NCI-H2029 (cell line): ENCODE results near the gene VIL1.

Experiments
- DNase-seq: peaks from one replicate; lab custom pipeline; 2025; lab: John Stamatoyannopoulos, UW

Gene VIL1

DNA sequence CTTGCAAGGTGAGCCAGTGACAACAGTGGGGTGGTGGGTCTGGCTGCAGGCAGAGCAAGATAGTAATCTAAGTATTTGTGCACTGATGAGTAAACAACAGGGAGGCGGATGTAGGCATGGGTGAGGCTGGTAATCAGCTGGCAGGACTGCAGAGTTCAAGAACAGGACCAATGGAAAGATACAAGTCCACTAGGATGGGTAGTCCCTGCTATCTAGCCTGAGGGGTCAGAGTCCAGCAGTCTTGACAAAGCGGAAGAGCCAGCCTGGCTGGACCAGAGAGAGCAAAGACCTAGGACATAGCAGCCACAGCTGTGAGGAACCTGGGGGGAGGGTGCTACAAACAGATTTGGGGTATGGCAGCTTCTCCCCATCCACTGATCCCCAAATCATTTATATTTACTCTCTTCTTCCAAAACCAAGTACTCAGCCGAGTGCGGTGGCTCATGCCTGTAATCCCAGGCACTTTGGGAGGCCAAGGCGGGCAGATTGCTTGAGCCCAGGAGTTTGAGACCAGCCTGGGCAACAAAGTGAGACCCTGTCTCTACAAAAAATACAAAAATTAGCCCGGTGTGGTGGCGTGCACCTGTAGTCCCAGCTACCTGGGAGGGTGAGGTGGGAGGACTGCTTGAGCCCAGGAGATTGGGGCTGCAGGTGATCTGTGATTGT lies 25.9 kb downstream of the VIL1 start:
- DNase-seq, result no peak

DNA sequence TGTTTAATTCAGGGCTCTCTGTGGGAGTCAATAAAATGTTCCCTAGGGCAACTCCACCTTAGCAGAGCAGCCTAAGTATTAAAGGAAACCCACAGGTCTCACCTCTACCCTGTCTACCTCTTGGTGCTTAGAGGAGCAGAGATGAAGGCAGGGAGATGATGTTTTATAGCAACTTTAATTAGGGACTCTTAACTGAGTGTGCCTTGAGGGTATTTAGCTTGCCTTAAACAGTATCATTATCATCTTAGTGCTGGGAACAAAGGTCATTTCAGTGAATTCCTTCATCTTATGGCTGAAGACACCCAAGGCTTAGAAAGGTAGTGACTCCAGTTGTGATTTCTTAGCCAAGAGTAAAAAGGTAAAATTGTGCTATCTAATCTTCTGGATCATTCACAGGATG lies 26.7 kb downstream of the VIL1 start:
- DNase-seq, result no peak

DNA sequence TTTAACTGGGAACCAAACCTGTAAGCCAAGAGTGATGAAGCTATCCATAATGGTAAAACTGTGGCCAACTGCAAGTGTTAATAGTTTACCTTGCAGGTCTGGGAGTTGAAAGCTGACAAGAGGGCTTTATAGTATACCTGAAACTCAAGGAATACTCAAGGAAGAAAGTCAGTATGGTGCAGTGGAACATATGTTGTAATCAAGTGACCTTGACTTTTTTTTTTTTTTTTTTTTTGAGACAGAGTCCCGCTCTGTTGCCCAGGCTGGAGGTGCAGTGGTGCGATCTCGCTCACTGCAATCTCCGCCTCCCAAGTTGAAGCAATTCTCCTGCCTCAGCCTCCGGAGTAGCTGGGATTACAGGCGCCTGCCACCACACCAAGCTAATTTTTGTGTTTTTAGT lies 27.6 kb downstream of the VIL1 start:
- DNase-seq, result no peak

DNA sequence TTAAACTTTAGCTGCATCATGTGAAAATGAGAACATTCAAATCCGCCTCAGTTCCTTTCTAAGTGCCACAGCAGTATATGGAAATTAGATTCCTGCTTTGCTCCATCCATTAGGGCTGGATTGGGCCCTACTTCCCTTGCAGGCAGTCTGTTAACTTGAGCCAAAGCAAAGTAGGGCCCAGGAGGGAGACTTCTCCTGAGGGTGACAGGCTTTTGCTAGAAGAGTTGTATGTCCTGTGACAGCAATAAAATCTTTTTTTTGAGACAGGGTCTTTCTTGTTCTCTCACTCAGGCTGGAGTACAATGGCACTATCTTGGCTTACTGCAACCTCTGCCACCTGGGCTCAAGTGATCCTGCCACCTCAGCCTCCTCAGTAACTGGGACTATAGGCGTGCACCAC lies 28.1 kb downstream of the VIL1 start:
- no peak for DNase-seq

DNA sequence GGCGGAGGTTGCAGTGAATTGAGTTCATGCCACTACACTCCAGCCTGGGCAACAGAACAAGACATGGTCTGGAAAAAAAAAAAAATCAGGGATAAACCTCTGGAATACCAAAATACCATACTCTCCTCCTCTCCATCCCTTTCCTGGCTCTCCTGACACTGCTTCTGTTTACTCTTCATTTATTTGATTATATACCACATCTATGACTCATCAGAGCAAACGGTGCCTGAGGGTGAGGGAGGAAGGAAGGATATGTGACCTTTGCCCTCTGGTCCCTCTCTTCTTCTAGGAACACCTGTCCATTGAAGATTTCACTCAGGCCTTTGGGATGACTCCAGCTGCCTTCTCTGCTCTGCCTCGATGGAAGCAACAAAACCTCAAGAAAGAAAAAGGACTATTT lies 30.0 kb downstream of the VIL1 start:
- DNase-seq, result peak; percentile 13

DNA sequence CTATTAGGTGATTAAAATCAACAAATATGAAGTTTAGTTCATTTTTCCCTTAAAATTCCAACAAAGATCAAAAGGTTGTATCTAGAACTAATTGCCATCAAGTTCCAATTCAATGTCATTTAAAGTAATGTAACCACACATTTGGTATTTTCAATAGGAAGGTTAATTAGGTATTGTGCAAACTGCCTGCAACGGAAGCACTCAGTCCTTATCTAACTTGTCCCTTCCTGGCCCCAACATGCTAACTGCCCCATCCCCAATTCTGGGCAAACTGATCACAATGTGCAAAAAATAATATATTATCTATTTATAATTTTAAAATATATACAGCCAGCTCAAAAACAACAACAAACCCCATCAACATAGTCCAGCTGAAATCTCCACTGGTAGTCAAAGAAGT lies 33.2 kb downstream of the VIL1 start:
- no peak for DNase-seq

DNA sequence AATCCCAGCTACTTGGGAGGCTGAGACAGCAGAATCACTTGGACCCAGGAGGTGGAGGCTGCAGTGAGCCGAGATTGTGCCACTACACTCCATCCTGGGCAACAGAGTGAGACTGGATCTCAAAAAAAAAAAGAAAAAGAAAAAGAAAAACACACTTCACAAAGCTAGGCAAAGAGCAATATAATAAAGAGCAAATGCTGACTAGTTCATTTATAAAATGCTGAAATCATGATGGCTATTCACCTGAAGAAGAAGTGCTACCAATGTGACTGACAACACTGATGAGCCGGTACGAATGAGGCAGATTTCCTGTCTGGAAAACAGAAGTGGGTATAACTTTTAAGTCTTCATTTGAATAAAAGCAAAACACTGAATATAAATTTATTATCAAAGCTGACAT lies 37.9 kb downstream of the VIL1 start:
- DNase-seq, result no peak

DNA sequence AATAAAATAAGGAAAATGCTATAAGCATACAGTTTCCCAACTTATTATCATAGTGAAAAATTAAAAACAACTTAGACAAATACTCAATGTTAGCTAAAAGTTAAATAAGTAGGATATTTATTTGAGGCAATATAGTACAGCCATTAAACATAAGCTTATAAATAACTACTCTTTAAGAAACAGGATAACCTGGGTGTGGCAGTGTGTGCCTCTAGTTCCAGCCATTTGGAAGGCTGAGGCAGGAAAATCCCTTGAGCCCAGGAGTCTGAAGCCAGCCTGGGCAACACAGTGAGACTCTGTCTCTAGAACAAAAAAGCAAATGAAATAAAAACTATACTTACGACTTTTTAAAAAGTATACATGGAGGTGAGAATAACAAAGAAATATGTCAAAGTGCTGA lies 39.7 kb downstream of the VIL1 start:
- DNase-seq, result no peak

DNA sequence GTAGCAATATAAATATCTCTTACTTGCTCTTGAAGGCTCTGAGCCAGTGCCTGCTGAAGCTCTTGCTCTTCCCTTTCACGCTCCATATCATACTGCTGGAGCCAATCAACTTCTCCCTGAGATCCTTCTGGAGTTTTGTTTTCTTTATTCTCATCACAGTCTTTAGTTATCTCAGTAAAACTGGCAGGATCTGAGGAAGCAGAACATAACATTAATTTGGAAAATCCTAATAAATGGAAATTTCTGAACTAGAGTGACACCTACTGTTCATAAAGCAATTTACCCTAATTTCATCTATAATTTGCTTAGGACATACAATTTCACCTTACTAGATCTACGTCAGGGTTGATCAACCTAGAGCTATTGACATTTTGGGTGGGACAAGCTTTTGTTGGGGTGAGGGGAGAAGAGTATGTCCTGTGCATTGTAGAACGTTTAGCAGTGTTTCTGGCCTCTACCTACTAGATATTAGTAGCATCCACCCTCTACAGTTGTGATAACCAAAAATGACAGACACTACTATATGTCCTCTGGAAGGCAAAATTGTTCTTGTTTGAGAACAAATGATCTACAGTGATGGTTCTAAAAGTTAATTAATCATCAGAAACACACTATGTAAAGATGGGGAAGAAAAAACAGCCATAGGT lies 47.2 kb downstream of the VIL1 start:
- DNase-seq, result no peak

DNA sequence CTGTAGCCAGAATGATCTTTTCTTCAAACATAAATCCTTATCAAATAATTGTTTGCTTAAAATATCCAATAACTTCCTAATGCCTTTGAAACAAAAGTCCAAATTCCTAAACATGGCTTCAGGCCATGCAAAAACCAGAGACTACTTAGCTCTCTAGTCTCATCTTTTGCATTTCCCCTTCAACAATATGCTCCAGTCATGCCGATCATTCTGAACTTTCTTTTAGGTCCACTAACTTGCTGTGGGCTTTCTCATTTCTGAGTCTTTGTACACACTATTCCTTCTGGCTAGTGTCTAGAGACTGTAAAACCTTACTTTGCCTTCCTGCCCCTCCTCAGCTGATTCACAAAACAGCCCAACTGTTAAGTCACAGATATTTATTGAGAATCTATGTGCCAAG lies 51.5 kb downstream of the VIL1 start:
- no peak for DNase-seq

DNA sequence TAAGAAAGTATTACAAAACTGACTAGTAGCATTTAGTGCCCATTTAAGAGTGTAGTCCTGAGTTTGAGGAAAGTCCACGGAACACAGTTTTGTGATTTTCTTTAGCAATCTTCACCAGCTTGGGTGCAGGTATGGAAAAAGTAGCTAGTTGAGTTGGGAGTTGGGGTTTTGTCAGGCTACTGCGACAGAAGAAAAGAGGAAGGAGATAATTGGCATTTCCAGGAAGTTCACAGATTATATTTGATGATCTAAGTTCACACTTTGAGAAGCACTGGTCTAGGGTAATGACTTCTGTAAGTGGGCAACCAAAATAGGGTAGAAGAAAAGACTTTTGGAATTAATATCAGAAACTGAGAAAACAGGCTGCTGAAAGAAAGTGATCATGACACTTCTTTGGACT lies 52.1 kb downstream of the VIL1 start:
- no peak for DNase-seq

DNA sequence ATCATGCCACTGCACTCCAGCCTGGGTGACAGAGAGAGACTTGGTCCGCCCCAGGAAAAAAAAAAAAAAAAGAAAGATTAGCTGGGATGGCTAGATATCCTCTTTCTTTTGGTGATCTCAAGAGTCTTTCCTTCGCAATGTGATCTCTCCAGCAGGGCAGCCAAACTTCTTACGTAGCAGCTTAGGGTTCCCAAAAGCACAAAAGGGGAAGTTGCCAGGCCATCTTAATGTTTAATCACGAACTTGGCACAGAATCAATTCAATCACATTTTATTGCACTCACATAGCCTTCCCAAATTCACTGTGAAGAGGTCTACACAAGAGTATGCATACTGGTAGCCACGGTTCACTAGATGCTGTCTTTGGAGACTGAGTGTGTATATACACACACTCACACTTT lies 53.1 kb downstream of the VIL1 start:
- no peak for DNase-seq

DNA sequence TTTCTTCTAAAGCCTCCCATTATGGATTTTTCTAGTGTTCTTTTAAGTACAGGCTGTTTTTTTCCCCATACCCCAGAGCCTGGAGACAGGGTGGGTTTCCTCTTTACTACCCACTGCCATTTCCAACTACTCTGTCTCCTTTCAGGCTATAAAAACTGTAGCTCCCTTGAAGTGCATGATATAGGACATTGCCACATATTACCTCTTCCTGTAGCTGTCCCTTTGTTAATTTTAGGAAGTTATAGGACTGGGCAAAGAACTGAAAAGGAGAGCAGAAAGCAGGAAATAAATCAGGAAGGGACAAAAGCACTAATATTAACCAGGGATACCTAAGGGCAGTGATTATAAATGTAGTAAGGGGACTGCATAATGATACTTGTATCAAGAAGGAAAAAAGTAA lies 54.1 kb downstream of the VIL1 start:
- DNase-seq, result no peak

DNA sequence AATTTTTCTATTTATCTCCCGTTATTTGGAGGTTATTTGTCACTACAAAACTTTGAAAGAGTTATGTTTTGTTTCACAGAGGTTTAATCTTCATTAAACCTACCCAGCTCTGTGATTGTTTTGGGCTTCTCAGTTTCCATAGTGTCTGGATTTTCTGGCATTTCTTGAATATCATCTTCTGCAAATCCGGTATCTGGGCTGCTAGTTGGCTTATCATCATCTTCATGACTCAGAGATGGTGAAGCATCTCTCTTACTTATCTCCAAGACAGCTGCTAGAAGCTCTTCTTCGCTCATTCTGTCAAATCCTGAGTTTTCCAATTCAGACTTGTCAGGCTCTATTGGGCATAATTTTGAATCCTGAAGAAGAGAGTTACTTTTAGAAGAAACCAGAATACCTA lies 55.6 kb downstream of the VIL1 start:
- DNase-seq, result no peak

DNA sequence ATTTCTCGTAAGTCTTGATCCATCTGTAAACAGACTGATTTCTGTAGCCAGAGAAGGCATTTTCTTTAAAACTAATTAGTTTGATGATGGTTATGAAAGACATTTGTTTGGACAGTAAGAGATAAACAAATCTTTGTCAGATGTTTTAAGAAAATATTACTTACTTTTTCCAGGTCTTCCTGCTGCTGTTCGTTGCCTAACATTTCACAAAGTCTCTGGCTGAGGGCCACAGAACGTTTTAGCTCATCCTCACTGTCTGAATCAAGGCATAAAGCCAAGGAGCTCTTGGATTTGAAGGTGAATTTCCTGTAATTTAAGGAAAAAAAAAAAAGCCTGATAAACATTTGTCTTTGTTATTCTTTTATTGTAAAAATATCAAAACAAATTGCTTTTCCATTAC lies 57.8 kb downstream of the VIL1 start:
- DNase-seq, result no peak

DNA sequence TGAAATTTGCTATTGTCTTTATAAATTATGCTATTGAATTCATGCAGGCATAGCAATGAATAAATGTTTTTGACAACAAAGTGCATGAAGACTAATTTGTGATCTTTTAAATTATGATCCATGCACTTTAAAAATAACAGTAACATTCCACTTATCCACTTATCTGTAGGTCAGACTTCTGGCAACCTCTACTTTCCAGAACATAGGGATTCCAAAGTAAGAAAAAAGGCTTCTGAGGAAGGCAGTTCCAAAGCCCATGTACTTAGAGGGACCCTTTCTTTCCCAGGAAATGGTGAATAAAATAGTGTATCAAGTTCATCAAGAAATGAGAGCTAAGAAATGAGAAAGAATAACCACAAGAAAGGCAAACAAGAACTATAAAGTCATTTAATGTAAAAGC lies 58.3 kb downstream of the VIL1 start:
- DNase-seq, result no peak

DNA sequence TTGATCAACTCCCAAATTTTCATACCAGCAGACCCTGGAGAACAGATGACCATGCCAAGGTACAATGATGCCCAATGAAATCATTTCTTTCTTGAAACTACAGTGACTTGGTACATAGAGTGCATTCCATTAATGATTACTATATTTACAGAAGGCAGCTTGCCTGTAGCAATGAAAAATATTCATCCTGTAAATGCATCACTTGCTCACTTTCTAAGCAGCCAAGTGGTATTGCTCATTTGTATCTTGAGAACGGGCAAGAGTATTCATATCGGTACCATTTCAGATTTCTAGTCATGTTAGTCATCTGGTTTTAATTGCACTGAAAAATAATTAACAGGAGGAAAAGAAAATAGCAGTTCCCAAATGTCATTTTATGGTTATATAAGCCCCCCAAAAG lies 59.6 kb downstream of the VIL1 start:
- no peak for DNase-seq

DNA sequence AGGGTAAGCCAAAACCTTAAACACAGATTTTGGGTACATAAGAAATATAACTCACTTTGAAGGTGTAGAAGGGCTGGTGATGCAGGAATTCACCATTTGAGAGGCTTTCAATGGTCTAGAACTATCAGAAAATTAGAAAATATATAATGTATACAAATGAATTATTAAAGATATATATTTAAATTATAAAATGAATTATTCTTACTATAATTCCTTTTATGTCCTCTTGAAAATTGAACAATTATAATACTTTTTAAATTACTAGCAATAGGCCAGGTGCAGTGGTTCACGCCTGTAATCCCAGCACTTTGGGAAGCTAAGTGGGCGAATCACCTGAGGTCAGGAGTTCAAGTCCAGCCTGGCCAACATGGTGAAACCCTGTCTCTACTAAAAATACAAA lies 60.7 kb downstream of the VIL1 start:
- no peak for DNase-seq

DNA sequence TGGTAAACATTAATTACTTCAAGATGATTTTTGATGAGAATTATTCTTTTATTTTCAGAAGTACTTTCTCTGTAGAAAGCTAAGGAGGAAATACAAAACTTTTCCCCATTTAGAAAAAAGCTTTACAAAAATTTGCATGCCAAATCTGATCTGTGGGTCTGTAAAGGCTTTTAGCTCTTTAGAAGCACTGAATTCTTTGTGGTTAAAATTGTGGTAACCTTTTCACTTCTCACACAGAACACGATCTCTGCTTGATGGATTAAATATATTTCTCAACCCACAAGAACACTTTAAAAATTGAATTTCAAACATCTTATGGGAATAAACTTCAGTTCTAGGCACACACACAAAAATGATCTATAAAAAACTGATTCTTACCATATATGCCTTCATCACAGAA lies 63.7 kb downstream of the VIL1 start:
- DNase-seq, result no peak

DNA sequence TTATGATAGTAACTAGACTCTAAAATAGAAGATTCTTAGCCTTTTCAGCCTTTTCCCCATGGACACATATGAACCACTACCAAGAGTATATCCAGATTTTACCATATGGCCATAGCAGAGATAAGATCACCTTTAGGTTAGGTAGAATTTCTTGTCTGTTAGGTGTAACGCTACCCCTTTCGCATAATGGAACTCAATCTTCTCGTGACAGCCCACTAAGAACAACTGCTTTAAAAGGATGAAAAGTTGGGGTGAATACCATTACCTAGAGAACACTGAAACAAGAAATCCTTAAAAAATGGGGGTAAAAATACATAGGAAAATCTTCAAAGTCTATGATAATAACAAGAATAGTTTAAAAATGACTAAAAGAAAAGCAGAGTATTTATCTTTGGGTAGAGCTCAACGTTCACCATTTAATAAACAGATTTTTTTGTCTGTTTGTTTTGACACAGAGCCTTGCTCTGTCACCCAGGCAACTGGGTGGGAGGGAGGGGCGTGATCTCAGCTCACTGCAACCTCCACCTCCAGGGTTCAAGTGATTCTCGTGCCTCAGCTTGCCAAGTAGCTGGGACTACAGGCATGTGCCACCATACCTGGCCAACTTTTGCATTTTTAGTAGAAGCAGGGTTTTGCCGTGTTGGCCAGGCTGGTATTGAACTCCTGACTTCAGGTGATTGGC lies 67.2 kb downstream of the VIL1 start:
- DNase-seq, result no peak

DNA sequence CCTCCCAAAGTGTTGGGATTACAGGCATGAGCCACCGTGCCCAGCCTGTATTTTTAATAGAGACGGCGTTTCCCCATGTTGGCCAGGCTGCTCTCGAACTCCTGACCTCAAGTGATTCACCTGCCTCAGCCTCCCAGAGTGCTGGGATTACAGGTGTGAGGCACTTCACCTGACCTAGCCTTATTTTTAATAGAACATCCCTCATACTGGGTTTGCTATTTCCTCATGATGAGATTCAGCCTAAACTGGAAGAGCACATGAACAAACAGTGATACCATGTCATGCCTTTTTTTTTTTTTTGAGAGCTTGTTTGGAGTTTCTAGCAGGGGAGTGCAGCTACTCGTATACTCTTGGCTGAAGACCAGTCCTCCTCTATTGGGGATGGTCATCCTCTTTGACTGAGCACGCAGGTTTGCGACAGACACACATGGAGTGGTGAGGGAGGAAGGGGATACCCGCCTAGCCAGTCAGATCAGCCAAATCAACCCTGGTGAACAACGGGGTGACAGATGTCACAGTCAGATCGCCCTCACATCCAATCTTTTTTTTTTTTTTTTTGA lies 81.7 kb downstream of the VIL1 start:
- DNase-seq, result no peak

DNA sequence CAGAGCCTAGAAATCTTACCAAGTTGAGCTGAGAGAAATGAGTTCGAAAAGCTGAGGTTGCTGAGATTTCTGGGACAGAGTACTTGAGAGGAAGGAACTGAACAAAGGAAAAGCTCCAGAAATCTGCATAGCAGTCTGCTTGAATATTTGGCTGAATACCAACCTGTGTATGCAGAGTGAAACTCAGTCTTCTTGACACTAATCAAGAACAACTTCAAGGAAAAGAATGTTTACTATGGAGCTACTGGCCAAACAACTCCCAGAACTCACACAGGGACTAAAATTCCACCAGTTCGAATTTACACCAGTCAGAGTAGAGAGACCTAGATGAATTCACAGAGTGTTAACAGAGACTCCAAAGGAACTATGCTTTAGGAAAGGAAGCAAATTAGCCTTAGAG lies 82.7 kb downstream of the VIL1 start:
- no peak for DNase-seq
